ENCODE results near the gene ASCC1.

DNA sequence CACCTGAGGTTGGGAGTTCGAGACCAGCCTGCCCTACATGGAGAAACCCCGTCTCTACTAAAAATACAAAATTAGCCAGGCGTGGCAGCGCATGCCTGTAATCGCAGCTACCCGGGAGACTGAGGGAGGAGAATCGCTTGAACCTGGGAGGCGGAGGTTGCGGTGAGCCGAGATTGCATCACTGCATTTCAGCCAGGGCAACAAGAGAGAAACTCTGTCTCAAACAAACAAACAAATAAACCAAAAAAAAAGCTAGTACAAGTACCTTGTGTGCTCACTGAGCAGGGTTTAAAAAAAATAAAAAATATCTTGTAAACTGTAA is 116.5 kb downstream of the ASCC1 start:
- TF ChIP-seq, protein P1, sequence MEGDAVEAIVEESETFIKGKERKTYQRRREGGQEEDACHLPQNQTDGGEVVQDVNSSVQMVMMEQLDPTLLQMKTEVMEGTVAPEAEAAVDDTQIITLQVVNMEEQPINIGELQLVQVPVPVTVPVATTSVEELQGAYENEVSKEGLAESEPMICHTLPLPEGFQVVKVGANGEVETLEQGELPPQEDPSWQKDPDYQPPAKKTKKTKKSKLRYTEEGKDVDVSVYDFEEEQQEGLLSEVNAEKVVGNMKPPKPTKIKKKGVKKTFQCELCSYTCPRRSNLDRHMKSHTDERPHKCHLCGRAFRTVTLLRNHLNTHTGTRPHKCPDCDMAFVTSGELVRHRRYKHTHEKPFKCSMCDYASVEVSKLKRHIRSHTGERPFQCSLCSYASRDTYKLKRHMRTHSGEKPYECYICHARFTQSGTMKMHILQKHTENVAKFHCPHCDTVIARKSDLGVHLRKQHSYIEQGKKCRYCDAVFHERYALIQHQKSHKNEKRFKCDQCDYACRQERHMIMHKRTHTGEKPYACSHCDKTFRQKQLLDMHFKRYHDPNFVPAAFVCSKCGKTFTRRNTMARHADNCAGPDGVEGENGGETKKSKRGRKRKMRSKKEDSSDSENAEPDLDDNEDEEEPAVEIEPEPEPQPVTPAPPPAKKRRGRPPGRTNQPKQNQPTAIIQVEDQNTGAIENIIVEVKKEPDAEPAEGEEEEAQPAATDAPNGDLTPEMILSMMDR (conservative IDR thresholded peaks at IDR 0.05): no peak
- no peak for TF ChIP-seq ZFX (IDR thresholded peaks at IDR 0.05)
